ENCODE measurements around the gene DNAJB13.

The DNAJB13 gene

DNA sequence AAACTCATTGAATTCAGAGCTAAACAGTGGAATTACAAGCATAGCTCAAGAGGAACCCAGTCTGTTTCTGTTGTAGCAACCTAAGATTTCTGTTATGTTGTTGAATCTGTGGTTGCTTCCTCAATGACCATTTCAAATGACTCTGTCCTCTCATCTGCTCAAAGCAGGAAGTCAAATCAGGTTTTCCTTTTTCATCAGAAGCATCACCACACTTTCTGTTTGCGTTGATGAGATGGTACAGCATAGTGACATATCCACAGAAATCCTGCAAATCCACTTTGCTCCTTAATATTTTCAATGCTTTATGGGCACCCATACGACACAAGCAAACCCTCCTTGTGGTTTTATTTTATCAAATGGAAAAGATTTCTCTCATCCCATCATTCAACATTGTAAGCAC, 44.4 kb downstream of the DNAJB13 start:
- H3K36me3 ChIP-seq (ENCODE audit: insufficient read depth, low read depth, low read length), result no peaks in the 10 kb centered on the region
- H3K9me3 ChIP-seq (ENCODE audit: insufficient read depth, low read depth, low read length), result no peaks in the 10 kb centered on the region
- no peak overlapping the region for H3K27ac ChIP-seq (ENCODE audit: low read length)
- H3K4me3 ChIP-seq (ENCODE audit: low read length), result no peak overlapping the region
- H3K27me3 ChIP-seq (ENCODE audit: insufficient read depth, low read length), result no peaks in the 10 kb centered on the region
- H3K4me1 ChIP-seq (ENCODE audit: insufficient read depth, low read length), result no peaks in the 10 kb centered on the region
- no peak overlapping the region for H3K9ac ChIP-seq (ENCODE audit: low read depth, low read length)

DNA sequence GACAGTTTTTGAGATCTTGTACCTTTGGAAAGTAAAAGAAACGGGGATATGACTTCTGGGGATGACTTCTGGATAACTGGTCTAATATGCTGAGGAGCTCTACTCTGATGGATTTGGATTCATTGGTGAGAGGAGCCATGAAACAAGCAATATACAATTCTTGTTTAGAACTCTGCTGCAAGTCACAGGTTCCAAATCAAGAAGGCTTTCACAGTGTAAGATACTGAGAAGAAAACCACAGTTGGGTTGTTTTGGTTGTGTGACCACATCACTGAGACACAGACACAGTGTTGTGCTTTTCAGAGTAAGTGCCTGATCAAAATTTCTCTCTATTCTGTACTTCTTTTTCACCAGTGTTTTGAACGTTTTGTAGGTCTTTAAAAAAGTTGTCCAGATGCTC, 44.9 kb downstream of the DNAJB13 start:
- Histone ChIP-seq H3K9ac (ENCODE audit: low read depth, low read length) (no peak overlapping the region), H3K27me3 (ENCODE audit: insufficient read depth, low read length) (no peaks in the 10 kb centered on the region), H3K36me3 (ENCODE audit: insufficient read depth, low read depth, low read length) (no peaks in the 10 kb centered on the region), H3K4me3 (ENCODE audit: low read length) (no peak overlapping the region), H3K4me1 (ENCODE audit: insufficient read depth, low read length) (no peaks in the 10 kb centered on the region), H3K27ac (ENCODE audit: low read length) (no peak overlapping the region), H3K9me3 (ENCODE audit: insufficient read depth, low read depth, low read length) (no peaks in the 10 kb centered on the region)

GRCh38 chr11:73996161-73996747, 45.4 kb downstream of the DNAJB13 start:
- H3K27ac ChIP-seq (ENCODE audit: low read length), result no peak overlapping the region
- no peak overlapping the region for H3K9ac ChIP-seq (ENCODE audit: low read depth, low read length)
- no peaks in the 10 kb centered on the region for H3K27me3 ChIP-seq (ENCODE audit: insufficient read depth, low read length)
- H3K4me3 ChIP-seq (ENCODE audit: low read length), result no peak overlapping the region
- no peaks in the 10 kb centered on the region for H3K9me3 ChIP-seq (ENCODE audit: insufficient read depth, low read depth, low read length)
- H3K36me3 ChIP-seq (ENCODE audit: insufficient read depth, low read depth, low read length), result no peaks in the 10 kb centered on the region
- H3K4me1 ChIP-seq (ENCODE audit: insufficient read depth, low read length), result no peaks in the 10 kb centered on the region

- no peaks in the 10 kb centered on the region for H3K27me3 ChIP-seq (ENCODE audit: insufficient read depth, low read length)
- no peak overlapping the region for H3K9ac ChIP-seq (ENCODE audit: low read depth, low read length)
- no peaks in the 10 kb centered on the region for H3K9me3 ChIP-seq (ENCODE audit: insufficient read depth, low read depth, low read length)
- H3K4me1 ChIP-seq (ENCODE audit: insufficient read depth, low read length), result no peaks in the 10 kb centered on the region
- H3K27ac ChIP-seq (ENCODE audit: low read length), result no peak overlapping the region
- no peak overlapping the region for H3K4me3 ChIP-seq (ENCODE audit: low read length)
- H3K36me3 ChIP-seq (ENCODE audit: insufficient read depth, low read depth, low read length), result no peaks in the 10 kb centered on the region
Observed at GRCh38 chr11:73997120-73997770, 46.4 kb downstream of the DNAJB13 start.

DNA sequence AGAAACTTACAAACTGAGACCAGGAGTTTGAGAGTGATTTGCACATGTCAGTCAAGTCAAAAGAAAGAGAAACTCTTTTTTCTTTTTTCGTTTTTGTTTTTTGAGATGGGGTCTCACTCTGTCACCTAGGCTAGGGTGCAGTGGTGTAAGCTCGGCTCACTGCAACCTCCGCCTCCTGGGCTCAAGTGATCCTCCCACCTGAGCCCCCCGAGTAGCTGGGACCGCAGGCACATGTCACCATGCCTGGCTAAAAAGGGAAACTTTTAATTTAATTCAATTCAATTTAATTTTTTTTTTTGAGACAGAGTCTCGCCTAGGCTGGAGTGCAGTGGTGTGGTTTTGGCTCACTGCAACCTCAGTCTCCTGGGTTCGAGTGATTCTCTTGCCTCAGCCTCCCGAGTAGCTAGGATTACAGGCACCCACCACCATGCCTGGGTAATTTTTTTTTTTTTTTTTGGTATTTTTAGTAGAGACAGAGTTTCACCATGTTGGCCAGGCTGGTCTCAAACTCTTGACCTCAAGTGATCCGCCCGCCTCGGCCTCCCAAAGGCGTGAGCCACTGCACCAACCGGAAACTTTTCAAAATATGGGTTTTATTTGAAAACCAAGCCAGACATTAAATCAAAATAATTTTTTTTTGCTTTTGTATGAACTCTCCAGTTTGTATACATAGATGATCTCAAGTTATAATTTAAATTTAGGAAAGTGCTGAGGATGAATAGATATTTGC, 48.2 kb downstream of the DNAJB13 start:
- Histone ChIP-seq H3K36me3 (ENCODE audit: insufficient read depth, low read depth, low read length) (no peaks in the 10 kb centered on the region), H3K27ac (ENCODE audit: low read length) (no peak overlapping the region), H3K4me1 (ENCODE audit: insufficient read depth, low read length) (no peaks in the 10 kb centered on the region), H3K4me3 (ENCODE audit: low read length) (no peak overlapping the region), H3K9ac (ENCODE audit: low read depth, low read length) (no peak overlapping the region), H3K27me3 (ENCODE audit: insufficient read depth, low read length) (no peaks in the 10 kb centered on the region), H3K9me3 (ENCODE audit: insufficient read depth, low read depth, low read length) (no peaks in the 10 kb centered on the region)

- no peaks in the 10 kb centered on the region for H3K4me1 ChIP-seq (ENCODE audit: insufficient read depth, low read length)
- H3K27me3 ChIP-seq (ENCODE audit: insufficient read depth, low read length), result no peaks in the 10 kb centered on the region
- H3K27ac ChIP-seq (ENCODE audit: low read length), result no peak overlapping the region
- no peaks in the 10 kb centered on the region for H3K9me3 ChIP-seq (ENCODE audit: insufficient read depth, low read depth, low read length)
- no peak overlapping the region for H3K4me3 ChIP-seq (ENCODE audit: low read length)
- no peak overlapping the region for H3K9ac ChIP-seq (ENCODE audit: low read depth, low read length)
- no peaks in the 10 kb centered on the region for H3K36me3 ChIP-seq (ENCODE audit: insufficient read depth, low read depth, low read length)
Observed at GRCh38 chr11:73999581-74000306, 48.9 kb downstream of the DNAJB13 start.

DNA sequence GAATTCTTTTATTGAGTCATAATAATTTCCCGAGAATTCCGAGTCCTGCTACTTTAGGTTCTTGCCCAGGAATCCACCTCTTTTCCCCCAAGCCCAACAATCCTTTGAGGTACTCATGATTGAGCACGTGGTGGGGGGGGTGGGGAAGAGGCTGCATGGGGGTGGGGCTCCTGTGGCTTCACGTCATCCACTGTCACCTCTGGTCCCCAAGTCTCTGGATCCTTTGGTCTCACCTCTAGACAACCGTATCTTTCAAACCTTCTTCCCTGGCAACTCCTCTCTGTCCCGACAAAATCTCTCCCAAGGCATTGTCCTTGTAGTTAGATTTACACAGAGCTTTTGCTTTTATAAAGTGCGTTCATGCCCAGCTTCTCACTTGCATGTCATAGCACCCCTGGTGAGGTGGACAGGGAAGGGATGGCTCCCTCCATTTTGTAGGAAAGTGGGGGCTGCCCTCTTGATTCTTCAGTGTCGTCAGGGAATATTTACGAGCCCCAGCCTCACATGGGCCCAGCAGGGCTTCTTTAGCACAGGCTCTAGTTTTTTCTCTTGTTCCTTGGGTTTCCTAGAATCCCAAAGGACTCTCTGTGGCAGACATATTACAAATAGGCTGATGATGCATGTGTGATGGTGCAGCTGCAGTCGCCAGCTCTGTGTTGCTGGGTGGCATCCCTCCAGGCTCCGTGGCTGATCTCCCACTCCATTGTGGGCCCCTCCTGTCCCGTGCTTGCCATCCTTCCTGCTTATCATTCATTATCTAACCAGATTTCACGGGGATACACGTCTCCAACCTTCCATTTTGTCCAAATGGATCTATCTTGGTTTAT, 49.7 kb downstream of the DNAJB13 start:
- H3K27ac ChIP-seq (ENCODE audit: low read length), result no peak overlapping the region
- no peaks in the 10 kb centered on the region for H3K4me1 ChIP-seq (ENCODE audit: insufficient read depth, low read length)

GRCh38 chr11:74001822-74002286, 51.0 kb downstream of the DNAJB13 start:
- Histone ChIP-seq H3K27ac (ENCODE audit: low read length) (no peak overlapping the region), H3K4me3 (ENCODE audit: low read length) (no peak overlapping the region), H3K4me1 (ENCODE audit: insufficient read depth, low read length) (no peaks in the 10 kb centered on the region), H3K9ac (ENCODE audit: low read depth, low read length) (no peak overlapping the region), H3K36me3 (ENCODE audit: insufficient read depth, low read depth, low read length) (no peaks in the 10 kb centered on the region), H3K9me3 (ENCODE audit: insufficient read depth, low read depth, low read length) (no peaks in the 10 kb centered on the region), H3K27me3 (ENCODE audit: insufficient read depth, low read length) (no peaks in the 10 kb centered on the region)

More for the DNA sequence above, 49.7 kb downstream of the DNAJB13 start:
- H3K9me3 ChIP-seq (ENCODE audit: insufficient read depth, low read depth, low read length), result no peaks in the 10 kb centered on the region
- H3K9ac ChIP-seq (ENCODE audit: low read depth, low read length), result no peak overlapping the region
- no peaks in the 10 kb centered on the region for H3K27me3 ChIP-seq (ENCODE audit: insufficient read depth, low read length)
- H3K4me3 ChIP-seq (ENCODE audit: low read length), result no peak overlapping the region
- H3K36me3 ChIP-seq (ENCODE audit: insufficient read depth, low read depth, low read length), result no peaks in the 10 kb centered on the region

DNA sequence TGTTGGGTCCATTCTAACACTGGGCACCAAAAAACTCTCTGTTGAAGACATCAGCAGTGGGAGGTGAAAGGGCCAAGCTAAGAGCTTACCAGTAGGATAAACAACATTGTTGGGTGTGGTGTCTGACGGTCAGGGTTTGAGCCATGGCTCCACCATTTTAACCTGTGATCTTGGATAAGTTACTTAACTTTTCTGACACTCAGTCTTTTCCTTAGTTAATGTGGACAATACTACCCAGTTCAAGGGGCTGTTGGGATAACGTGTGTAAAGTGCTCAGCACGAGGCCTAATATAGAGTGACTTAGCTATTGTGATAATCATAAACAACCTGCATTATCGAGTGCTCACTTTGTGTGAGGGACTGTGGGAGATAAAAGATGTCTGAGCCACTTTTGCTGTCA, 52.0 kb downstream of the DNAJB13 start:
- Histone ChIP-seq H3K4me3 (ENCODE audit: low read length) (no peak overlapping the region), H3K36me3 (ENCODE audit: insufficient read depth, low read depth, low read length) (no peaks in the 10 kb centered on the region), H3K9ac (ENCODE audit: low read depth, low read length) (no peak overlapping the region), H3K9me3 (ENCODE audit: insufficient read depth, low read depth, low read length) (no peaks in the 10 kb centered on the region), H3K27ac (ENCODE audit: low read length) (no peak overlapping the region), H3K27me3 (ENCODE audit: insufficient read depth, low read length) (no peaks in the 10 kb centered on the region), H3K4me1 (ENCODE audit: insufficient read depth, low read length) (no peaks in the 10 kb centered on the region)

GRCh38 chr11:74004046-74004695, 53.3 kb downstream of the DNAJB13 start:
- Histone ChIP-seq H3K9ac (ENCODE audit: low read depth, low read length) (no peak overlapping the region), H3K4me3 (ENCODE audit: low read length) (no peak overlapping the region), H3K27me3 (ENCODE audit: insufficient read depth, low read length) (no peaks in the 10 kb centered on the region), H3K36me3 (ENCODE audit: insufficient read depth, low read depth, low read length) (no peaks in the 10 kb centered on the region), H3K4me1 (ENCODE audit: insufficient read depth, low read length) (no peaks in the 10 kb centered on the region), H3K9me3 (ENCODE audit: insufficient read depth, low read depth, low read length) (no peaks in the 10 kb centered on the region), H3K27ac (ENCODE audit: low read length) (no peak overlapping the region)
